Activated T-cell treated with anti-CD3 and anti-CD28 coated beads for 4 hours (primary cell): ENCODE data around the gene LTBP3.
A peak's percentile ranks its signal among the peaks of the same experiment; 100 is the strongest.

Experiments used
- DNase-seq: peaks from one replicate; pipeline ENCODE4 v3.0.0-alpha.2; 2020

Gene LTBP3

DNA sequence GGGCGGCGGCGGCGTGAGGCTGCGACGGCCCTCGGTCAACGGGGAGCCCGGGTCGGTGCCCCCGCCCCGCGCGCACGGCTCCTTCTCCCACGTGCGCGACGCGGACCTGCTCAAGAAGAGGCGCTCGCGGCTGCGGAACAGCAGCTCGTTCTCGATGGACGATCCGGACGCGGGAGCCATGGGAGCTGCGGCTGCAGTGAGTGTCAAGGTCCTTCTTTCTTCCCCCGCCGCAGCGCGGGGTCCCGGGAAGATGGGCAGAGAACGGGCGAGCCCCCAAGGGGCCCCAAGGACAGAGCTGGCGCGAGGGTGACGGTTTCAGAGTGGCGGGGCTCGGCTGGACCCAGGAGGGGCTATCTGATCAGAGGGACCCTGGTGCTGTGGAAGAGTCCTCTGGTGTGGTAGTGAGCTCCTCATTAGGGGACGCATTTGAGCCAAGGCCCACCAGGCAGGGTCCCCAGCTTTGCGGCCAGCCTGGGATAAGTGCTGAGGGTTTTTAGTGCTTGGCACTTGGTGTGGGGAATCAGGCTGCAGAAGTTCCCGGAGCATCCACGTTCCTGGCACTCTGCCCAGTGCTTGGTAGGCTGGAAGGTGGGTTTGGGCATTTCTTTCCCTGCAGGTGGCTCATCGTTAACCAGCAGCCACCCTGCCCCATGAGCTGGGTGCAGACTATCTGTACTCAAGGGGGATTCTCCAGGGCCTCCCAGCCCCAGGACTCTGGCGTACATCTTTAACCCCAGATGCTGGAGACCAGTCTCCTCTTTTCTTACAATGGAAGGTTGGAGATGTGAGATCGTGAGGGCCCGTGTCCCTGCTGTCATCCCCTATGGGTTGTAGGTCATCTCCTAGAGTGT, 27.5 kb upstream of the LTBP3 start:
- no peak for DNase-seq

DNA sequence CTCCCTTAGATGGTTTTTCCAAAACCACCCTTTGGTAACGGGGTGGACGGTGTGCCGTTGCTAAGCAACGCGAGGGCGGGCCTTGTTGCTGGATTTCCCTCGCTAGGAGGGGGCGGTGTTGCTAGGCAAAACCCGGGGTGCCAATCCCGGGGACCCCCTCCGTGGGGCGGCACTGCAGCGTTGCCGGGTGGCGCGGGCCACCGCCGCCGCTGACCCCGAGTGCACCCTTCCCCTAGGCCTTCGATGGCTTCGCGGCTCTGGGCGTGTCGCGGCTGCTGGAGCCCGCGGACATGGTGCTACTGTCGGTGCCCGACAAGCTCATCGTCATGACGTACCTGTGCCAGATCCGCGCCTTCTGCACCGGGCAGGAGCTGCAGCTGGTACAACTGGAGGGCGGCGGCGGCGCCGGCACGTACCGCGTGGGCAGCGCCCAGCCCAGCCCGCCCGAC, 26.6 kb upstream of the LTBP3 start:
- no peak for DNase-seq

DNA sequence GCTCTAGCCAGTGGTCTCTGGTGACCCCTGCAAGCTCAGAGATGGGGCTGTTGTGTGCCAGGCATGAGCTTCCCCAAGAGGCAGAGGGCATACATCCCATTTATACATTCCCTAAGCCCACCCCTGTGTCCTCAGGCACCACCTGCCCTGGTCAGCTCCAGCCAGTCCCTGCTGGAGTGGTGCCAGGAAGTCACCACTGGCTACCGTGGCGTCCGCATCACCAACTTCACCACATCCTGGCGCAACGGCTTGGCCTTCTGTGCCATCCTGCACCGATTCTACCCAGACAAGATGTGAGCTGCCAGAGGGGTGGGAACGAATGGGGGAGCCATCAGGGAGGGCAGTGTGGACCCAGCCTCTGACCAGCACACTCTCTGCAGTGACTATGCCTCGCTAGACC, 25.9 kb upstream of the LTBP3 start:
- DNase-seq = no peak

DNA sequence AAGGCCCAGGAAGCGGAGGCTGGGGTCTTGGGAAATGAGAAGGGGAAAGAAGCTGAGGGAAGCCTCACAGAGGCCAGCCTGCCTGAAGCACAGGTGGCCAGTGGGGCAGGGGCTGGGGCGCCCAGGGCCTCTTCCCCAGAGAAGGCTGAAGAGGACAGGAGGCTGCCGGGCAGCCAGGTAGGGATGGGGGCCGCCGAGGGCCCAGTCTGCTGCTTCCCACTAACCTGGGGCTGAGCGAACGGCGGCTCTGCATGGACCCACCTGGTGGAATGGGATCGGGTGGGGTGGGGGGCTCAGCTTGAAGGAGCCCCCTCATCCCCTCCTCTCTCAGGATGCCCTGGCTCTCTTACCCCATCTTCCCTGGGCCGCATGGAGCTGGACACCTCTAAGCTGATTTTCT, 25.4 kb upstream of the LTBP3 start:
- DNase-seq = no peak

DNA sequence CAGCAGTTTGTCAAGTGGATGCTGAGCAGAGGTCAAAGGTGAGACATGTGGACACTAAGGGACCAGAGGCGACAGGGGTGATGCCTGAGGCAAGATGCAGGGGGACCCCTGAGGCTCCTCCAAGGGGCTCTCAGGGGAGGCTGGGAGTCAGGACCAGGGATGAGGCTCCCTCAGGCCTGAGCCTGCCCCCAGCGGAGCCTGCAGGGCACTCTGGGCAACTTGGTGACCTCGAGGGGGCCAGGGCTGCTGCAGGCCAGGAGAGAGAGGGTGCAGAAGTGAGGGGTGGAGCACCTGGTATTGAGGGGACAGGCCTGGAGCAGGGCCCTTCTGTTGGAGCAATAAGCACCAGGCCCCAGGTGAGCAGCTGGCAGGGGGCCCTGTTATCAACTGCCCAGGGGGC, 23.8 kb upstream of the LTBP3 start:
- no peak for DNase-seq

DNA sequence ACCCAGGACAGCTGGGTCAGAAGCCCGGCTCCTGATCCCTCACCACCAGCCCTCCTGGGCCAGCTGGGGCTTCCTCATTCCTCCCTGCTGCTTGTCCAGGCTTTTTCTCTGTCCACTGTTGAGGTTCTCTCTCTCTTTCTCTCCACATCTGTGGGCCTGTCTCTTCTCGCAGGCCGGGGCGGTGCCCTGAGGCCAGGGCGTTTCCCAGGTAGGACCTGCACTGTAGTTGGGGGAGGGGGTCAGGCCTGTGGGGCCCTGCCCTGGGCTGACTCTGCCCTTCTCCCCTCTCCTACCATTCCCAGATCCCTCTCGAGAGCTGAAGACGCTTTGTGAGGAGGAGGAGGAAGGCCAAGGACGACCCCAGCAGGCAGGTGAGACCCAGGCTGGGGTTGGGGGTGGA, 22.6 kb upstream of the LTBP3 start:
- no peak for DNase-seq

DNA sequence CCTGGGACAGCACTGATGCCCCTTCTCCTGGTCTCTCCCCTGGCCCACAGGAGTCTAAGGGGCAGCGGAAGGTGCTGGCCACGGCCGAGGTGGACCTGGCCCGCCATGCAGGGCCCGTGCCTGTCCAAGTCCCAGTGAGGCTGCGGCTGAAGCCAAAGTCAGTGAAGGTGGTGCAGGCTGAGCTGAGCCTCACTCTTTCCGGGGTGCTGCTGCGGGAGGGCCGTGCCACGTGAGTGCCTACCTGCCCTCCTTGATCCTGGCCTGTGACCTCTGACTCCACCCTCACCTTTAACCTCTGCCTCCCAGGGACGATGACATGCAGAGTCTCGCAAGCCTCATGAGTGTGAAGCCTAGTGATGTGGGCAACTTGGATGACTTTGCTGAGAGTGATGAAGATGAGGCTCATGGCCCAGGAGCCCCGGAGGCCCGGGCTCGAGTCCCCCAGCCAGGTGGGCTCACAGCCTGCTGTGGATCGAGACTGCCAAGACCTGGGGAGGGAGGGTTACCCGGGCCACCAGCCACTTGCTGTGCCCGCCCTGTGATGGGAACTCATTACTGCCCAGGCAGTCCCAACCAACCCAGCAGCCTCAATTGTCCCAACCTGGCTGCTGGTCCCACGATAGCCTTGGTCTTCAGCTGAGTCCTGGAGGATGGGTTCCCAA, 22.0 kb upstream of the LTBP3 start:
- no peak for DNase-seq

DNA sequence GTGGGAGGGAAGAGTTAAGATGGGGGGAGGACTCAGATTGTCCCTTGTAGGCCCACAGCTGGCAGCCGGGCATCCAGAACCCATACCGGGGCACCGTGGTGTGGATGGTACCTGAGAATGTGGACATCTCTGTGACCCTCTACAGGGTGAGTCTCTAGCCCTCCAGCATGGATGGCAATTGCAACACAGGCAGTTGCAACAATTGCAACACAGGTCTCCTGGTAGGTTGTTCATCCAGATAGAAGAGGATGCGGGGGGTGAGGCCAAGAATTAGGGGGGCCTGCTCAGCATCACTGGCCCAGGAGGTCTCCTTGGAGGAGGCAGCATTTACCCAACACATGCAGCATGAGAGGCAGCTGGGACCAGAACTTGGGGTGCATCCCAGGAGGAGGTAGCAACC, 21.1 kb upstream of the LTBP3 start:
- no peak for DNase-seq

DNA sequence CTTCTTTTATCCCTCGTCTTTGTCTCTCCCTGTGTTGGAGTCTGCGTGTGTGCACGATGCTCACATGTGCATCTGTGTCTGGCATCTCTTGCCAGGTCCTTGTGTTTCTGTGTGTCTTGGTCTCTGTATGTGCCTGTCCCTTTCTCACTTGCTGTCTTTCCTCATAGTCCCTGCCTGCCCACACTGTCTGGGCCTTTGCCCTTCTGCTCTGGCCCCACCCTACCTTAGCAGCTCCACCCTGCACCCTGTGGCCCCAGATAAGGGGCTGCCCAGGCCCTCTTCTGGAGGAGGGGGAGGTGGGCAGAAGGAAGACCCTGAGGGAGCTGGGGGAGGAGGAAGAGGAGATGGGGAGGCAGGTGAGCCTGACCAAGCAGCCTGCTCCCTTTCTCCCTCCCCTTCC, 20.5 kb upstream of the LTBP3 start:
- no peak for DNase-seq

DNA sequence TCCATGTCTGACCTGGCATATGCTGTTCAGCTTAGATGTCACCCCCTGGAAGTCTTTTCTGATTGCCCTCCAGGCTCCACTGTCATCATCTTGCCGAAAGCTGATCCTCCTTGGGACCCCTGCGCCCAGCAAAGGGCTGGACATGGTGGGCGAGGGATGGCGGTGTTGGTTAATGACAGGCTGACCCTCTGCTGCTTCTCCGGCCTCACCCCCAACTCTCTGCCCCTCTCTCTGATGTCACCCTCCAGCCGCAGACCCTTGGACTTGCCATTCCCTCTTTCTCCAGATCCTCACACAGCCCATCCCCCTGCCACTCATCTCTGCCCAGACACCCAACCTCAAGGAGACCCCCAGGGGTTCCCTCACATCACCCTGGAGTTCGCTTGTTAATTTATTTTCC, 20.0 kb upstream of the LTBP3 start:
- DNase-seq = no peak

DNA sequence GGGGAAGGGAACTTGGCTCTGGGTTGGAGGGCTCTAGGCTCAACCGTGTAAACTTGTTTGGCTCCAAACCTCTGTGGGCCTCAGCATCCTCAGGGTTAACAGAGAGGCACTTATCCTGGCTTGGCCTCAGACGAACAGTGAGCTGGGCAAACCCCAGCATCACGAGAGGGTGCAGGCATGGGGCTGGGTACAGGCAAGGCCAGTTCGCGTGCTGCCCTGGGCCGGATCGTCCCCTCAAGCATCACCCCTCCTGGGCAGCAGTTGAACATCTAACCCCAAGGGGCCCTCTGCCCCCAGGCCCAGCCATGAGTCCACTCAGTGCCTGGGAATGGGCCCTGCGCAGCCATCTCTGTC, 19.6 kb upstream of the LTBP3 start:
- DNase-seq = no peak

DNA sequence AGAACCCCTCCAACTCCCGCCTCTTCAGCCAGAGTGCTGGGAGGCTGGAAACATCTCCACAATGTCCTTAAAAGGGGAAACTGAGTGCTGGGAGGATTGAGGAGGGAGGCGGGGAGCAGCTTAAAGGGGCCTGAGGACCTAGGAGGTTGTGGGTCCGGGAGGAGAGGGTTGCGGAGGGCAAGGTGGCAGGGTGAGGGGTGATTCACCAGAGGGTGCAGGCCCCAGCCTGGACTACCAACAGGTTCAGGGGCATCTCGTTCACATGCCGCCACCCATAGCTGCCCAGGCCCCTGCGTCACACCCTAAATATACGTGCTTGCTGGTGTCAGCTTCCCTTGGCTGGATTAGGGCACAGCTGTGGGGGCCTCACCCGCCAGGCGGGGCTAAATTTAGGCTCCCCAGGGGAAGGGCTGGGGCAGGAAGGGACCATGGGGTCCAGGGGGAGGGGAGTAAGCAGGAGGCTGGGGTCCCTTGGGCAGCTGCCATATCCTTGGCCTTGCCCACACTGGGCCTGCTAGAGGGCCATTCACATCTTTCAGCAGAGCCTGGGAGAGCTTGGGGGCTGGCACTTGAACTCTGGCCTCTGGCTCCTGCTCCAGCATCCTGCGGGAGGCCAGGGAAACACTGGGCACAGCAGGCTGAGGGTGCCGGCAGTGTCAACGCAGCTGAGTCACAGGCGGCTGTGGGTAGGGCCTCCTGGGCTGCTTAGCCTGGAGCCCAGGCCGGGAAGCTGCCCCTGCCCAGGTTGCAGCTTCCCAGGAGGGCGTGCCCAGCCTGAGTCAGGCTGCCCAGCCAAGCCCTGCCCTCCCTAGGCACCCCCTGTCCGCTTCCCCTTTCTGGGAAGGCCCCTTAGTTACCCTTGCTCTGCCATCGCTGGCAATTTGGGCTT, 19.0 kb upstream of the LTBP3 start:
- no peak for DNase-seq

DNA sequence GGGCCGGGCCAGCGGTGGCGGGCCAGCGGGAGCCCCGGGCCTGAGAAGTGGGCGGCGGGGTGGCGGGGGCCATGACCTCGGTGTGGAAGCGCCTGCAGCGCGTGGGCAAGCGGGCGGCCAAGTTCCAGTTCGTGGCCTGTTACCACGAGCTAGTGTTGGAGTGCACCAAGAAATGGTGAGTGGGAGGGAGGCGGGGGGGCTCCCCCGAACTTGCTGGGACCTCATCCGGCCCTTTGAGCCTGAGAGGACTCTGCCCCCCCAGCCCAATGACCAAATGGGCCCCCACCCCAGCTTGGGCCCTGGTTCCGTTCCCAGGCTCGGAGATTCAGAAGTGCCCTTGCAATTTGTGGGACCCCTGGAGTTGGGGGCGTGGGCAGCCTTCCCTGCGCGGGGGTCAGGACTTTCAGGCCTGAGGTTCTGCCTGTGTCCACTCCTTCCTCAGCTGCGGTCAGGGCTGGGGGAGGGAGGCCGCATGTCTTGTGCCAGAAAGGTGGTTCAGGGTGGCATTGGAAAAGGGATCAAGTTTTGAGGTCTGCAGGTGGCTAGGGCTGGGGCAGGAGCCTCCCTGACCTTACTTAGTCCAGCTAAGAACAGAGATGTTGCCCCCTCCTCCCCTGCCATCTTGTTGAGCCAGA, 18.2 kb upstream of the LTBP3 start:
- no peak for DNase-seq

DNA sequence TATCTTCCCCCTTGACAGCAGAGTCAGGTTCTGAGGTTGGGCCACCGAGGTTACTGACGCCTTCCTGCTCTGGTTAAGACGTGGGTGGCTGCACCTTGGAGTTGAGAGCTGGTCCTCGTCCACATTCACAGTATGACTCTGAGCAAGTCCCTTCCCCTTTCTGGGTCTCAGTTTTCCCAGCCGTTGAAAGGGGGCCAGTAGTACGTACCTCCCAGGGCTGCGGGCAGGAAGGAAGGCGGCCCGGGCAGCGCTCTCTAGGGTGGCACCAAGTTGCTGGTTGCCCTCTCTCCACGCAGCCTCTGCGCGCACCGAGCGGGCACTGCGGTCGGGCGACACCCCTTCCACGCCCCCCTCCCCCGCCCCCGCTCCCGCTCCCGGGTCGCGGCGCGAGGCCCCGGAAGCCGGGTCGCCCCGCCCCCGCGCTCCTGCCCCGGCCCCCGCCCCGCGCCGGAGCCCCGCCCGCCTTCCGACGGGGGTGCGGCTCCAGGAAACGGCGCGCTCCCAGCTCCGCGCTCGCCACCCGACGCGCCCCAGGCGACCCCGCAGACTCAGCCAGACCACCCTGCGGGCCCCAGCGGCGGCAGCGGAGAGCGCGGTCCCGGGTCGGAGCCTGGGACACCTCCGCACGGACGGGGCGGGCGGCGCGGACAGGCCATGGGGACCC, 17.5 kb upstream of the LTBP3 start, which contains the start of gene EHBP1L1:
TSS of gene EHBP1L1 (plus strand) at position 486 of the 664 bp plus-strand sequence. CDS start 250 bp downstream, outside the sequence.
- DNase-seq = peak; percentile 68

DNA sequence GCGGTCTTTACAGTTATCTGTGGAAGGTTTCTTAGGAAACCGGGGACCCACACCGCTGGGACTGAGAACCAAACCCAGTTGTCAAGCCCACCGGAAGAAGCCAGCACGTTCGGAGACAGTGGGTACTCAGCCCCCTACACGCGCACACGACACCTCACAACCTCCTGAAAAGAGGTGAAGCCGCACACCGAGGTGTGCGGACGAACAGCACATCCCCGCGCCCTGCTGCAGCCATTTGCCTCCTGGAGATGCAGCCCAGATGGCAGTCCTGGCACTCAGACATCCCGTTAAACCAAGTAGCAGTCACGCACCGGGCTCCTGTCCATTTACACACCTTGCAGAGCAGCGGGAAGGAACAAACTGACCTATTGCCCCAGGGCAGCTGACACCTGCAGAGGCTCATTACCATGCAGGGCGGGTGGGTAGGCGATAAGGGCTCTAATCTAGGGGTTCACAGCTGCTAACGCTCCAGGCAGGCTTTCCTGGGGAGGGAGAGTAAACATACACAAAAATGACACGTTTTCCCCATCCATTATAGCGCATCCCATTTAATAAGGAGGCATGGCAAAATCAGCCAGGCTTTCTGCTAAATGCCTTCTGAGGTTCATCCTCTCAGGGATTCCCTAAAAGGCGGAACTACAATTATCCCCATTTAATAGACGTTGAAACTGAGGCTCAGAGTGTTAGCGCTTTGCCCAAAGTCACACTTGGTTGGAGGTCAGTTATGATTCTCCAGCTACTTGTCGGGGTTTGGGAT, 16.8 kb upstream of the LTBP3 start:
- no peak for DNase-seq

DNA sequence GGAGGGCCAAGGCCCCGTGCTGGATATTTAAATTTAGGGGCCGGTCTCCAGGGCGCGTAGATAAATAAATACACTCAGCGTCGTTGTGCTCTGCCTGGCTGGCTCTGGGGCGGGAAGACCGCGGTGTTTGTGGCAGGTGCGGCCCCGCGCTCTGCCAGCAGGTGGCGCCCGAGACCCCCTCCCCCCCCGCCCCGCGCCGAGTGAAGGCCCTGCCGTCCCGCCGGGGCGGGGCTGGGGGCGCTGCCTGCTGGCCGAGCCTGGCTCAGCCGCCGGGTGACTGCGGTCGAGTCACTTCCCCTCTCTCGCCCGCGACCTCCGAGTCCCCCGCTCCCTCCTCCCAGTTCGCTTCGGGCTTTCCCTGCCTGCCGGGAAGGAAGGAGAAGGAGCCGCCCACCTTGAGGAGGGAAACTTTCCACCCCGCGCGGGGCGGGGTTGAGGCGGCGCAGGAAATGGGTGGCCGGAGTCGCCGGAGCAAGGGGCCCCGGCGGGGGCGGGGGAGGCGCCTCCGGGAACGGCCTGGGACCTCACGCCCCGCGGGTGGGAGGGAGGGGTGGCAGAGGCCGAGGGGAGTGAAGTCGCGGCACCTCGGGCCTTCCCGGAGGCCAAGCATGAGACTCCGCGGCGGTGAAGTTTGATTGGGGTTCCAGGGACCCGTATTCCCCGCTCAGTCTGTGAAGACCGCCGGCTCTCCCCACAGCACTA, 16.1 kb upstream of the LTBP3 start:
- DNase-seq = peak; percentile 71

DNA sequence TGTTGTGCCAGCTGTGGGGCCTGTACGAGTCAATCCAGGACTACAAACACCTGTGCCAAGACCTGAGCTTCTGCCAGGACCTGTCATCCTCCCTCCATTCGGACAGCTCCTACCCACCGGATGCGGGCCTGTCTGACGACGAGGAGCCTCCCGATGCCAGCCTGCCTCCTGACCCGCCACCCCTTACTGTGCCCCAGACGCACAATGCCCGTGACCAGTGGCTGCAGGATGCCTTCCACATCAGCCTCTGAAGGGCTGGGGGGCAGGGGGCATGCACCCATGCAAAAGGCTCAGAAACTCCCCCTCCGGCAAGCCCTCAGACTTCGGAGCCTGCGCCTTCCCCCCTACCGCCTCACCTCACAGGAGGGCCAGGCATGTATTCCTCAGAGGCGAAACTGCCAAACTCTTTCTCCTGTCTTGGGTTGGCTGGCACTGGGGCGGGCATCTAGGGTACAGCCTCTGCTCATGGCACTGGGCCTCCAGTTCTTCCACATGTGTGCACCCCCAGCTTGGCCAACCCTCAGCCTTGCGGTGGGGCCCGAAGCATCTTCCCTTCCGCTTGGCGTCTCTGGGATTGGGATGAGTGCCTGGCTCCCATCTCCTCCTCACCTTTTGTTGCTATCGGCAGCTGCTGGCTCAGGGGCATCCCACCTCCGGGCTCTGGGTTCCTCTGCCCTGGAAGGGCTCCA, 15.4 kb upstream of the LTBP3 start:
- DNase-seq = no peak

DNA sequence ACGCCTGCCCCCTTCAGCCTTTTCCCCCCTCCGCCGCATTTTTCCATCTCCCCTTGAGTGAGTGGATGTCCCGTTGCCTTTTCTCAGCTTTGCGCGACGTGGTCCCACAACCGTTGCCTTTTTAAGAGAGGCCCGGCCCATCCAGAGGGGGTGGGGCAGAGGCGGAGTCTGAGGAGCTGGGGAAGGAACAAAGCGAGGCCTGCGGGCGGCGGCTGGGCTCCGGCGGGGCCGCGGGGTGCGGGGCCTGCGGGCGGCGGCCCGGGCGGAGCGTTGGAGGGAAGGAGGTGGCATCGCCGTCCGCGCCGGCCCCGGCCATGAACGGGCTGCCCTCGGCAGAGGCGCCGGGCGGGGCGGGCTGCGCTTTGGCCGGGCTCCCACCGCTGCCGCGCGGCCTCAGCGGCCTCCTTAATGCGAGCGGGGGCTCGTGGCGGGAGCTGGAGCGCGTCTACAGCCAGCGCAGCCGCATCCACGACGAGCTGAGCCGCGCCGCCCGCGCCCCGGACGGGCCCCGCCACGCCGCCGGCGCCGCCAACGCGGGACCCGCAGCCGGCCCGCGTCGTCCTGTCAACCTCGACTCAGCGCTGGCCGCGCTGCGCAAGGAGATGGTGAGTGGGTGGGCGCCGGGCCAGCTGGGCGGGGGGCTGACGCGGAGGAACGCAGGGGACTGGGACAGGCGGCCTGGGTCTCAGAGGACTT, 14.3 kb upstream of the LTBP3 start, which contains the start of gene FAM89B:
TSS of gene FAM89B (plus strand) at position 183 of the 696 bp plus-strand sequence. CDS start at position 315, 132 bp downstream.
- peak; percentile 85 for DNase-seq

DNA sequence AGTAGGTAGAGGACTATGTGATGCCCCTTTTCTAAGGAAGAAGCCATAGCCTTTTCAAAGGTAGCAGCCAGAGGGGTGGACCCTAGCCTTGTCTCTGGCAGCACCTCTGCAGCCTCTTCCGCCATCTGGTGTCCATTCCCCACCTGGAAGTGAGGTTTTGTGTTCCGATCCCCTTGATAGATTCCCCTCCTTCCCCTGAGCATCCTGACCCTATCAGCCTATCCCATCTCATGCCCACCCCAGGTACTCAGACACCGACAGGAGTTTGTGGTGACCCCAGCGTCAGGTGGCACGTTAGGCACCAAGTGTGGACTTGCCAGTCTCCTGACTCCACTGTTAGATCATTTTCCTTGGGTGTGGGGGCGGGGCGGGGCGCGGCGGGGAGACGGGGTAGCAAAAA, 13.8 kb upstream of the LTBP3 start:
- DNase-seq = no peak

DNA sequence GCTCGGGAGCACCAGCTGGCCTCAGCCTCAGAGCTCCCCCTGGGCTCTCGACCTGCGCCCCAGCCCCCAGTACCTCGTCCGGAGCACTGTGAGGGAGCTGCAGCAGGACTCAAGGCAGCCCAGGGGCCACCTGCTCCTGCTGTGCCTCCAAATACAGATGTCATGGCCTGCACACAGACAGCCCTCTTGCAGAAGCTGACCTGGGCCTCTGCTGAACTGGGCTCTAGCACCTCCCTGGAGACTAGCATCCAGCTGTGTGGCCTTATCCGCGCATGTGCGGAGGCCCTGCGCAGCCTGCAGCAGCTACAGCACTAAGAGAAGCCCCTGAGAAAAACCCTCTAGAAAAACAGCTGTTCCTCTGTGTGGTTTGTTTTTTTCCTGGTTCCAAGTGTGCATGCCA, 13.3 kb upstream of the LTBP3 start:
- no peak for DNase-seq
